ENCODE measurements around the gene IPPK.

IPPK gene

DNA sequence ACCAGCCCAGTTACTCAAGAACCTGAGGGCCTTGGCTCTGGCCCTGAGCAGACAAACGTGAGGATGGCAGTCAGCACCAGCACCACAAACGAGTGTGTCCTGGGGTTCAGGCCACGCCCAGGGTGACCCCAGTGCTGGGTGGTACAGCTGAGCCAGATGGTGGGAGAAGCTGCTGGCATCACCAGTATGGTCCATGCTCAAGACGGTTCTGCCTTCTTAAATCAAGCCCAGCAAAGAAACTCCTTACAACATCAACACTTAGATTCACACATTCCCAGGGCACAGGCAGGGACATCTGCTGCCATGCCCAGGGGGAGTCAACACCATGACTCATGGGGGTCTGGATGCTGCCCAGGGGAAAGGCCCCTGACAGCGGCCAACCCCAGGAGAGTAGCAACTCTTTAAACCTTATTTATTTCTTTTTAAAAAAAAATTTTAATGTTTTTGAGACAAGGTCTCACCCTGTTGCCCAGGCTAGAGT, 31.3 kb downstream of the IPPK start:
- H2BK12ac ChIP-seq (ENCODE audit: low read length) = no peak overlapping the region
- no peak overlapping the region for H3K27ac ChIP-seq (replicated peaks; ENCODE audit: low read length)
- no peak overlapping the region for H3K4ac ChIP-seq (ENCODE audit: low read length)
- H2AFZ ChIP-seq (ENCODE audit: low read length) = no peak overlapping the region
- H3K4me2 ChIP-seq (ENCODE audit: insufficient read depth, low read length, poor library complexity, severe bottlenecking) = no peak overlapping the region
- H3K4me3 ChIP-seq (ENCODE audit: low read length in 2 of 2) = no peak overlapping the region
- peaks cover 3% of the 10 kb centered on the region for H3K79me1 ChIP-seq (ENCODE audit: low read depth, low read length)
- H2BK120ac ChIP-seq (ENCODE audit: low read depth, low read length) = no peak overlapping the region
- H4K91ac ChIP-seq (ENCODE audit: low read depth, low read length, poor library complexity) = no peak overlapping the region
- no peak overlapping the region for H3K14ac ChIP-seq (ENCODE audit: low read length)
- H2BK5ac ChIP-seq (ENCODE audit: low read length) = no peak overlapping the region
- no peak overlapping the region for H3K9ac ChIP-seq (ENCODE audit: low read depth, low read length, poor library complexity)
- H2BK15ac ChIP-seq (ENCODE audit: low read length) = no peak overlapping the region
- no peaks in the 10 kb centered on the region for H3K4me1 ChIP-seq (ENCODE audit: control insufficient read depth in 2 of 2, insufficient read depth in 1 of 2, low read depth in 1 of 2, low read length in 2 of 2)
- no peak overlapping the region for H4K8ac ChIP-seq (ENCODE audit: low read depth, low read length)
- H3K9me3 ChIP-seq (replicated peaks in 1 of 2; ENCODE audit: control insufficient read depth in 2 of 2, insufficient read depth in 1 of 2, low read depth in 1 of 2, low read length in 2 of 2) = no peaks in the 10 kb centered on the region
- no CpG with 5 or more reads among the region's 5 CpGs for WGBS, 2 donors (ENCODE audit: extremely low coverage in 2 of 2, insufficient read length in 2 of 2, insufficient replicate concordance in 1 of 2)
- no peak overlapping the region for H2AK5ac ChIP-seq (ENCODE audit: low read depth, low read length)
- H3K36me3 ChIP-seq (replicated peaks in 1 of 2; ENCODE audit: control insufficient read depth in 2 of 2, insufficient read depth in 2 of 2, low read length in 2 of 2) = peaks cover 35 to 82% of the 10 kb centered on the region in 2 donors
- no peak overlapping the region for H3K23ac ChIP-seq (ENCODE audit: low read depth, low read length, poor library complexity)
- H3K18ac ChIP-seq (ENCODE audit: low read length) = no peak overlapping the region
- no peak for DNase-seq (ENCODE audit: low spot score)
- no peaks in the 10 kb centered on the region for H3K27me3 ChIP-seq (ENCODE audit: control insufficient read depth in 3 of 3, insufficient read depth in 3 of 3, low read depth in 1 of 3, low read length in 3 of 3)

DNA sequence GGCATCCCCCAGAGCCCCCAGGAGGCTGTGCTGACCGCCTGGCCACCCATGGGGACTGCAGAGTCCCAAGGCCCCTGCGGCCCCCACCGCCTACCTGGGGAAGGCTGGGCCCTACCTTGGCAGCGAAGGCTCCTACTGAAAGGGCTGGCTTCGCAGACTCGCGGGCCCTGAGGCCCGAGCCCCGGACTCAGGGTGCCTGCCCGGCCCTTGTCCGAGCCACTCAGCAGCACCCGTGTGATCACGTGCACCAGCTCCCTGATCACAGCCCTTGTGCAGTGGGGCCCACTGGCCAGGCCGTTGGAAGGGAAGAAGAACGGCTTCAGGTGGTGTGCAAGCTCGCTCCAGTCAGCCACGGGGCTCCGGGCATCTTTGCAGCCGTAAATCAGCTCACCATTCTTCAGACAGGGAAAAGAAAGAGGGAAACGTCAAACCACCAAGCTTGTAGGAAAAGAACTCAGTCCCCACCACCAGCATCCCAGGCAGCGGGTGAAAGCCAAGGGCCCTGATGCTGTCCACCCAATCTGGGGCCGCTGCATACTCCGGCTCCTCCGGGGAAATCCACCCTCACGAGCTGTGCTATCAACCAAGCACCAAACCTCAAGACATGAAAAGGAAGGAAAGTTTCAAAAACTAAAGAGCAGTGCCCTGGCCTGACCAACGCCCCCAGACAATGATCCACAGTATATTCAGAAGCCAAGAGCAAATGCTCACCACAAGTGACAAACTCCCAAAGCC, 31.9 kb downstream of the IPPK start:
- H3K36me3 ChIP-seq (replicated peaks in 1 of 2; ENCODE audit: control insufficient read depth in 2 of 2, insufficient read depth in 2 of 2, low read length in 2 of 2) = peaks cover 34 to 81% of the 10 kb centered on the region in 2 donors
- H3K9ac ChIP-seq (ENCODE audit: low read depth, low read length, poor library complexity) = no peak overlapping the region
- H3K14ac ChIP-seq (ENCODE audit: low read length) = no peak overlapping the region
- no peak overlapping the region for H2BK120ac ChIP-seq (ENCODE audit: low read depth, low read length)
- no CpG with 5 or more reads among the region's 26 CpGs for WGBS, 2 donors (ENCODE audit: extremely low coverage in 2 of 2, insufficient read length in 2 of 2, insufficient replicate concordance in 1 of 2)
- H3K27me3 ChIP-seq (ENCODE audit: control insufficient read depth in 3 of 3, insufficient read depth in 3 of 3, low read depth in 1 of 3, low read length in 3 of 3) = no peaks in the 10 kb centered on the region
- H3K4ac ChIP-seq (ENCODE audit: low read length) = no peak overlapping the region
- no peak overlapping the region for H3K18ac ChIP-seq (ENCODE audit: low read length)
- no peak overlapping the region for H2BK5ac ChIP-seq (ENCODE audit: low read length)
- H2BK12ac ChIP-seq (ENCODE audit: low read length) = no peak overlapping the region
- H2BK15ac ChIP-seq (ENCODE audit: low read length) = no peak overlapping the region
- H3K23ac ChIP-seq (ENCODE audit: low read depth, low read length, poor library complexity) = no peak overlapping the region
- no peak overlapping the region for H3K4me2 ChIP-seq (ENCODE audit: insufficient read depth, low read length, poor library complexity, severe bottlenecking)
- H3K4me3 ChIP-seq (ENCODE audit: low read length in 2 of 2) = no peak overlapping the region
- no peak for DNase-seq (ENCODE audit: low spot score)
- H3K27ac ChIP-seq (replicated peaks; ENCODE audit: low read length) = no peak overlapping the region
- H4K8ac ChIP-seq (ENCODE audit: low read depth, low read length) = no peak overlapping the region
- H3K9me3 ChIP-seq (replicated peaks in 1 of 2; ENCODE audit: control insufficient read depth in 2 of 2, insufficient read depth in 1 of 2, low read depth in 1 of 2, low read length in 2 of 2) = no peaks in the 10 kb centered on the region
- H2AK5ac ChIP-seq (ENCODE audit: low read depth, low read length) = no peak overlapping the region
- no peak overlapping the region for H4K91ac ChIP-seq (ENCODE audit: low read depth, low read length, poor library complexity)
- no peaks in the 10 kb centered on the region for H3K4me1 ChIP-seq (ENCODE audit: control insufficient read depth in 2 of 2, insufficient read depth in 1 of 2, low read depth in 1 of 2, low read length in 2 of 2)
- peaks cover 3% of the 10 kb centered on the region for H3K79me1 ChIP-seq (ENCODE audit: low read depth, low read length)
- H2AFZ ChIP-seq (ENCODE audit: low read length) = no peak overlapping the region

DNA sequence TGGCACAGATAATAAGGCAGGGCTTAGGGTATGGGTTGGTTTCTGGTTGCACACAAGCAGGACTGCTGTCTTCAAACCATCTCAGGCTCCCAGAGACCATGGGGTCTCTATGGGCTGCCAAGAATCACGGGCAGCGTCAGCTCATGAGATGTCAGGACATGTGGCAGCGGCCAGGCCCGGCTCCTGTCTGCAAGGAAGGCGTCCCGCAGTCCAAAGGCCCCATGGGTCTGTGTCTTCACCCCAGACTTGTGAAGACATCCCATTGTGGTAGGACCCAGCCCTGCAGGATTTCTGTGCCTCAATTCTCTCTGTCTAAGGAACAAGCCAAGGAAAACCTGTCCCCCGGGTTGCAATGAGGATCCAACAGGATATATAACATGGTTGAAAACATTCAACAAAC, 32.6 kb downstream of the IPPK start:
- Histone ChIP-seq H3K4me3 (ENCODE audit: low read length in 2 of 2) (no peak overlapping the region), H4K91ac (ENCODE audit: low read depth, low read length, poor library complexity) (no peak overlapping the region), H3K23ac (ENCODE audit: low read depth, low read length, poor library complexity) (no peak overlapping the region), H4K8ac (ENCODE audit: low read depth, low read length) (no peak overlapping the region), H3K27ac (replicated peaks; ENCODE audit: low read length) (no peak overlapping the region), H3K4ac (ENCODE audit: low read length) (no peak overlapping the region), H3K9me3 (replicated peaks in 1 of 2; ENCODE audit: control insufficient read depth in 2 of 2, insufficient read depth in 1 of 2, low read depth in 1 of 2, low read length in 2 of 2) (no peaks in the 10 kb centered on the region), H3K18ac (ENCODE audit: low read length) (no peak overlapping the region), H3K79me1 (ENCODE audit: low read depth, low read length) (peaks cover 3% of the 10 kb centered on the region), H2BK5ac (ENCODE audit: low read length) (no peak overlapping the region), H3K27me3 (ENCODE audit: control insufficient read depth in 3 of 3, insufficient read depth in 3 of 3, low read depth in 1 of 3, low read length in 3 of 3) (no peaks in the 10 kb centered on the region), H2BK15ac (ENCODE audit: low read length) (no peak overlapping the region), H3K4me2 (ENCODE audit: insufficient read depth, low read length, poor library complexity, severe bottlenecking) (no peak overlapping the region), H2AFZ (ENCODE audit: low read length) (no peak overlapping the region), H3K14ac (ENCODE audit: low read length) (no peak overlapping the region), H2BK120ac (ENCODE audit: low read depth, low read length) (no peak overlapping the region), H3K4me1 (ENCODE audit: control insufficient read depth in 2 of 2, insufficient read depth in 1 of 2, low read depth in 1 of 2, low read length in 2 of 2) (no peaks in the 10 kb centered on the region), H3K9ac (ENCODE audit: low read depth, low read length, poor library complexity) (no peak overlapping the region), H2BK12ac (ENCODE audit: low read length) (no peak overlapping the region), H3K36me3 (replicated peaks in 1 of 2; ENCODE audit: control insufficient read depth in 2 of 2, insufficient read depth in 2 of 2, low read length in 2 of 2) (peaks cover 32 to 80% of the 10 kb centered on the region in 2 donors), H2AK5ac (ENCODE audit: low read depth, low read length) (no peak overlapping the region)
- WGBS, 2 donors (ENCODE audit: extremely low coverage in 2 of 2, insufficient read length in 2 of 2, insufficient replicate concordance in 1 of 2) = no CpG with 5 or more reads among the region's 7 CpGs
- no peak for DNase-seq (ENCODE audit: low spot score)

DNA sequence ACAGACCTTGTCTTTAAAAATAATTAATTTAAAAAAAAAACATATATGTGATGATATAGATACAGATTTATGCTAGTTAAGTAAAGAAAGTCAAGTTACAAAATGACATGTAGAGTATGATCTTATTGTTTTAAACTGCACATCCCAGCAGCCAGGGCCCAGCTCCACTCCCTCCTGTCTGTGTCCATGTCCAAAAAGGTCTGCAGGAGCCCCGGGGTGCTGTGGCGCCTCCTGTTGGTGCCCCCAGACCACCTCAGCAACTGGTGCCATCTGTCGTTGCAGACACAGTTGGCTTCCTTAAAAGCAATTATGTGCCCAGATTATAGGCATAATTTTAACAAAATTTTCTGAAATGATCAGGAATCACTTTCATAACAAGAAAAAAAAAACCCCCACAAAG, 33.3 kb downstream of the IPPK start:
- no peaks in the 10 kb centered on the region for H3K27me3 ChIP-seq (ENCODE audit: control insufficient read depth in 3 of 3, insufficient read depth in 3 of 3, low read depth in 1 of 3, low read length in 3 of 3)
- no peak overlapping the region for H2BK120ac ChIP-seq (ENCODE audit: low read depth, low read length)
- no peak overlapping the region for H3K14ac ChIP-seq (ENCODE audit: low read length)
- no peaks in the 10 kb centered on the region for H3K9me3 ChIP-seq (replicated peaks in 1 of 2; ENCODE audit: control insufficient read depth in 2 of 2, insufficient read depth in 1 of 2, low read depth in 1 of 2, low read length in 2 of 2)
- peaks cover 2% of the 10 kb centered on the region for H3K79me1 ChIP-seq (ENCODE audit: low read depth, low read length)
- H2BK15ac ChIP-seq (ENCODE audit: low read length) = no peak overlapping the region
- H3K4me1 ChIP-seq (ENCODE audit: control insufficient read depth in 2 of 2, insufficient read depth in 1 of 2, low read depth in 1 of 2, low read length in 2 of 2) = no peaks in the 10 kb centered on the region
- no peak overlapping the region for H2BK5ac ChIP-seq (ENCODE audit: low read length)
- no peak overlapping the region for H3K27ac ChIP-seq (replicated peaks; ENCODE audit: low read length)
- no peak overlapping the region for H3K18ac ChIP-seq (ENCODE audit: low read length)
- H2AFZ ChIP-seq (ENCODE audit: low read length) = no peak overlapping the region
- H3K9ac ChIP-seq (ENCODE audit: low read depth, low read length, poor library complexity) = no peak overlapping the region
- WGBS, 2 donors (ENCODE audit: extremely low coverage in 2 of 2, insufficient read length in 2 of 2, insufficient replicate concordance in 1 of 2) = no CpG with 5 or more reads among the region's 3 CpGs
- H3K4ac ChIP-seq (ENCODE audit: low read length) = no peak overlapping the region
- H3K4me2 ChIP-seq (ENCODE audit: insufficient read depth, low read length, poor library complexity, severe bottlenecking) = no peak overlapping the region
- no peak overlapping the region for H3K4me3 ChIP-seq (ENCODE audit: low read length in 2 of 2)
- H4K8ac ChIP-seq (ENCODE audit: low read depth, low read length) = no peak overlapping the region
- peaks cover 30 to 80% of the 10 kb centered on the region in 2 donors for H3K36me3 ChIP-seq (replicated peaks in 1 of 2; ENCODE audit: control insufficient read depth in 2 of 2, insufficient read depth in 2 of 2, low read length in 2 of 2)
- H3K23ac ChIP-seq (ENCODE audit: low read depth, low read length, poor library complexity) = no peak overlapping the region
- H2AK5ac ChIP-seq (ENCODE audit: low read depth, low read length) = no peak overlapping the region
- no peak overlapping the region for H2BK12ac ChIP-seq (ENCODE audit: low read length)
- DNase-seq (ENCODE audit: low spot score) = no peak
- H4K91ac ChIP-seq (ENCODE audit: low read depth, low read length, poor library complexity) = no peak overlapping the region

Measured in neuronal stem cell (in vitro differentiated cells).